ENCODE results near the gene FGA. TPM values are rescaled to one million over a fixed set of nuclear protein-coding genes. Genes with fewer than 3 reads are reported as not detected.

FGA gene
- total RNA-seq, 1 experiment from 2014 or later: not detected

GRCh38 chr4:154542271-154542879, 48.2 kb downstream of the FGA start:
- intact Hi-C loops (cut with micrococcal nuclease; ENCODE audit: unreplicated experiment): no loop called here
- no TSS peak for BruUV-seq (replicated peaks)
- TF ChIP-seq CTCF (IDR thresholded peaks at IDR 0.05; ENCODE audit: unreplicated experiment): no peak
- H3K27me3 Mint-ChIP-seq (ENCODE audit: unreplicated experiment): no peaks in the 10 kb centered on the region
- peaks cover 25% of the 10 kb centered on the region for H3K36me3 Mint-ChIP-seq (ENCODE audit: insufficient read depth, unreplicated experiment)
- CTCF ChIA-PET: no interaction called here
- peaks cover 2% of the 10 kb centered on the region for H3K9me3 Mint-ChIP-seq (ENCODE audit: low read depth, unreplicated experiment)
- no peak for DNase-seq
- no peak overlapping the region for H3K4me3 Mint-ChIP-seq (ENCODE audit: low read depth, unreplicated experiment)
- no peak overlapping the region for H3K27ac Mint-ChIP-seq (ENCODE audit: unreplicated experiment)
- H3K4me1 Mint-ChIP-seq (ENCODE audit: low read depth, unreplicated experiment): no peaks in the 10 kb centered on the region

Other genes with a start within 250 kb of the FGA start
- gene DCHS2, start 98.9 kb downstream of the FGA start, total RNA-seq (2022): 0.07 TPM in 2 replicates
- gene PLRG1, start 40.3 kb downstream of the FGA start, total RNA-seq (2022): 63.1 and 72.5 TPM in 2 replicates
- 0.38 and 0.59 TPM in 2 replicates for gene FGB, start 27.7 kb downstream of the FGA start, total RNA-seq (2022)
- 0.24 TPM in 1 of 2 replicates, not detected in the other for gene FGG, start 21.9 kb upstream of the FGA start, total RNA-seq (2022)
- 5.7 and 7.0 TPM in 2 replicates for gene LRAT, start 153.3 kb upstream of the FGA start, total RNA-seq (2022)
- not detected in 2 replicates for gene RBM46, start 190.5 kb upstream of the FGA start, total RNA-seq (2022)